IMR-90 (cell line): Measurements from ENCODE around the gene ATP5ME. TPM values are rescaled to one million over a fixed set of nuclear protein-coding genes. Genes with fewer than 3 reads are reported as not detected.
A peak's percentile ranks its signal among the peaks of the same experiment; 100 is the strongest.

Source experiments
- ATAC-seq: fragments of 200-7000 bp; cut with Tn5 transposase; 2 replicates; pipeline ENCODE4 v1.9.1; 2020; ENCODE audit warnings: low read depth, mild to moderate bottlenecking, moderate library complexity
- BruUV-seq: library from RNA; stranded (reverse); fragments of 400-500 nt; replicated peaks from 2 replicates; lab custom pipeline; 2021; lab: Mats Ljungman, UMichigan
- CTCF ChIA-PET: fragments of 300-600 bp; formaldehyde crosslinking; extraction: SDS; loops from one replicate; lab custom pipeline; 2021; ENCODE audit warnings: antibody characterized with exemption; lab: Yijun Ruan, JAX
- POLR2A ChIA-PET: fragments of 300-600 bp; sonication (Branson Sonifier 250); formaldehyde crosslinking; loops from one replicate; lab custom pipeline; 2022; ENCODE audit warnings: antibody characterized with exemption; ENCODE audit not compliant: unreplicated experiment; lab: Charles Lee
- DNase-seq: peaks from one replicate; pipeline ENCODE4 v3.0.0; 2013
- H2AFZ ChIP-seq: replicated peaks from 2 replicates; pipeline ENCODE3; 2013; ENCODE audit warnings: low read length, mild to moderate bottlenecking; ENCODE audit not compliant: poor library complexity
- H2AK5ac ChIP-seq: 2 replicates; pipeline ENCODE4 v1.6.1; 2013; ENCODE audit warnings: low read depth, low read length, inconsistent platforms
- H2AK9ac ChIP-seq: replicated peaks from 2 replicates; pipeline ENCODE3; 2013; ENCODE audit warnings: mild to moderate bottlenecking, low read depth, low read length, moderate library complexity; ENCODE audit not compliant: poor library complexity
- H2BK120ac ChIP-seq: 2 replicates; pipeline ENCODE4 v1.6.1; 2013; ENCODE audit warnings: low read depth, low read length, inconsistent platforms
- H2BK15ac ChIP-seq: 3 replicates; pipeline ENCODE4 v1.6.1; 2013; ENCODE audit warnings: low read depth, low read length, inconsistent platforms
- H2BK20ac ChIP-seq: 2 replicates; pipeline ENCODE4 v1.6.1; 2013; ENCODE audit warnings: low read depth, mild to moderate bottlenecking, inconsistent platforms, low read length, moderate library complexity
- H2BK5ac ChIP-seq: 2 replicates; pipeline ENCODE4 v1.6.1; 2013; ENCODE audit warnings: mild to moderate bottlenecking, low read depth, low read length, inconsistent platforms; ENCODE audit not compliant: poor library complexity, severe bottlenecking
- H3K14ac ChIP-seq: replicated peaks from 2 replicates; pipeline ENCODE4 v1.6.1; 2013; ENCODE audit warnings: low read depth, low read length, inconsistent platforms
- H3K18ac ChIP-seq: 2 replicates; pipeline ENCODE4 v1.6.1; 2013; ENCODE audit warnings: low read depth, low read length, control low read depth
- H3K23ac ChIP-seq: 2 replicates; pipeline ENCODE4 v1.6.1; 2013; ENCODE audit warnings: low read depth, low read length, inconsistent platforms
- H3K27ac ChIP-seq: 2 replicates; pipeline ENCODE4 v1.5.1; 2013; ENCODE audit warnings: mild to moderate bottlenecking, control low read depth, low read length; ENCODE audit not compliant: insufficient read depth
- H3K27me3 ChIP-seq: 2 replicates; pipeline ENCODE4 v1.6.1; 2013; ENCODE audit warnings: low read length; ENCODE audit not compliant: control insufficient read depth, insufficient read depth
- H3K36me3 ChIP-seq: 2 replicates; pipeline ENCODE4 v1.6.1; 2013; ENCODE audit warnings: low read length, mixed read lengths; ENCODE audit not compliant: control insufficient read depth, insufficient read depth
- H3K4ac ChIP-seq: 2 replicates; pipeline ENCODE4 v1.6.1; 2013; ENCODE audit warnings: low read depth, low read length, inconsistent platforms
- H3K4me1 ChIP-seq: 2 replicates; pipeline ENCODE4 v1.6.1; 2013; ENCODE audit warnings: low read length, mixed read lengths; ENCODE audit not compliant: control insufficient read depth, insufficient read depth
- H3K4me2 ChIP-seq: 2 replicates; pipeline ENCODE4 v1.6.1; 2013; ENCODE audit warnings: low read depth, mild to moderate bottlenecking, control low read depth, low read length, moderate library complexity
- H3K4me3 ChIP-seq: 2 replicates; pipeline ENCODE4 v1.5.1; 2013; ENCODE audit warnings: low read depth, mild to moderate bottlenecking, control low read depth, low read length, moderate library complexity; ENCODE audit not compliant: insufficient read depth
- H3K56ac ChIP-seq: 2 replicates; pipeline ENCODE4 v1.6.1; 2013; ENCODE audit warnings: low read length, inconsistent platforms; ENCODE audit not compliant: insufficient read depth; ENCODE audit errors: extremely low read depth
- H3K79me1 ChIP-seq, 2 experiments: 2 replicates each; pipeline ENCODE4 v1.6.1; 2013; ENCODE audit warnings: low read length in 2 of 2, inconsistent platforms in 1 of 2, low read depth in 1 of 2
- H3K9ac ChIP-seq: 2 replicates; pipeline ENCODE4 v1.6.1; 2013; ENCODE audit warnings: low read depth, low read length, control low read depth
- H3K9me1 ChIP-seq: 2 replicates; pipeline ENCODE4 v1.6.1; 2013; ENCODE audit warnings: low read length, inconsistent platforms; ENCODE audit not compliant: insufficient read depth
- H3K9me3 ChIP-seq: 2 replicates; pipeline ENCODE4 v1.6.1; 2013; ENCODE audit warnings: low read length; ENCODE audit not compliant: control insufficient read depth, insufficient read depth
- H4K20me1 ChIP-seq: 2 replicates; pipeline ENCODE4 v1.6.1; 2013; ENCODE audit warnings: low read length, inconsistent platforms; ENCODE audit not compliant: insufficient read depth
- H4K5ac ChIP-seq: 2 replicates; pipeline ENCODE4 v1.6.1; 2013; ENCODE audit warnings: mild to moderate bottlenecking, low read depth, low read length, control low read depth
- H4K8ac ChIP-seq, 2 experiments: 2 replicates each; pipeline ENCODE4 v1.6.1; 2013; ENCODE audit warnings: low read depth in 2 of 2, low read length in 2 of 2, control low read depth in 1 of 2, inconsistent platforms in 1 of 2
- H4K91ac ChIP-seq: 2 replicates; pipeline ENCODE4 v1.6.1; 2013; ENCODE audit warnings: low read depth, low read length, inconsistent platforms; ENCODE audit not compliant: insufficient read depth
- FOS ChIP-seq: fragments of 150-350 bp; IDR thresholded peaks from 2 replicates; pipeline ENCODE4 v1.6.1; 2016; ENCODE audit warnings: low read depth, low read length
- MAZ ChIP-seq: IDR thresholded peaks from 2 replicates; pipeline ENCODE4 v1.6.1; 2012; ENCODE audit warnings: low read depth, mild to moderate bottlenecking, low read length, improper control_type of control experiment, moderate library complexity, borderline replicate concordance
- POLR2A ChIP-seq: IDR thresholded peaks from 2 replicates; pipeline ENCODE4 v1.6.1; 2012; ENCODE audit warnings: mild to moderate bottlenecking, low read depth, low read length
- RAD21 ChIP-seq: IDR thresholded peaks from 2 replicates; pipeline ENCODE4 v1.6.1; 2012; ENCODE audit warnings: low read length, improper control_type of control experiment
- RFX5 ChIP-seq: IDR thresholded peaks from 2 replicates; pipeline ENCODE4 v1.8.0; 2012; ENCODE audit warnings: low read depth, mild to moderate bottlenecking, low read length, moderate library complexity
- WGBS, 2 experiments: methylation state at CpG; one replicate each; pipeline versions ENCODE4 v1.1.5 to v1.1.7; 2013; ENCODE audit warnings: missing lambda C conversion rate in 2 of 2; ENCODE audit not compliant: insufficient read length in 1 of 2; ENCODE audit errors: extremely low coverage in 2 of 2; 5-methylcytosine and 5-hydroxymethylcytosine counted together
- dilution Hi-C: fragments of 300-500 bp; cut with HindIII; formaldehyde crosslinking; loops from one replicate; pipeline ENCODE4 v1.14.3; 2018; ENCODE audit warnings: low sequenced_read_pairs; ENCODE audit not compliant: unreplicated experiment
- in situ Hi-C: fragments of 300-500 bp; cut with MboI; formaldehyde crosslinking; loops from 3 replicates; pipeline ENCODE4 v1.14.3; 2019; ENCODE audit warnings: low sequenced_read_pairs, inconsistent platforms, mixed read lengths
- intact Hi-C: fragments of 100-400 bp; cut with micrococcal nuclease; formaldehyde crosslinking; loops from 2 replicates; pipeline ENCODE4 v1.10.0; 2022
- polyA plus RNA-seq, 3 experiments: library from polyadenylated mRNA; depleted of rRNA; stranded (reverse); fragments of >200 nt; gene quantifications; 2 replicates each; pipeline ENCODE4 v1.2.3, GENCODE V29; 2012; ENCODE audit warnings: low replicate concordance in 1 of 3
- total RNA-seq: library from RNA; depleted of rRNA; stranded (reverse); fragments of >200 nt; gene quantifications from 2 replicates; pipeline ENCODE4 v1.2.3, GENCODE V29; 2012

Gene ATP5ME
- total and polyA plus RNA-seq, 2 of the 4 experiments (the other 2 are of a cell fraction): 39.3 to 603 TPM

- H3K4me3 ChIP-seq: no peak overlapping the region
- no peak overlapping the region for H3K27ac ChIP-seq
- 81% methylated on average over 3 of the region's 8 CpGs; no CpG with 5 or more reads in 1 of the 2 experiments for WGBS, 2 experiments
- no peak overlapping the region for H3K23ac ChIP-seq
- ATAC-seq (no peak), DNase-seq (no peak)
- H4K20me1 ChIP-seq: no peaks in the 10 kb centered on the region
- no peak overlapping the region for H4K5ac ChIP-seq
- dilution Hi-C loops (no loop called here), intact Hi-C loops (no loop called here), in situ Hi-C loops (no loop called here)
- H3K4me2 ChIP-seq: no peak overlapping the region
- no peak for TF ChIP-seq RFX5
- no peak for TF ChIP-seq MAZ
- TF ChIP-seq FOS: no peak
- no peak for TF ChIP-seq RAD21
- TF ChIP-seq POLR2A: no peak
- no peak overlapping the region for H3K56ac ChIP-seq
- H2AFZ ChIP-seq: peak overlapping the region; percentile 72
- H3K9me1 ChIP-seq: peaks cover 9% of the 10 kb centered on the region
- no peak overlapping the region for H2AK9ac ChIP-seq
- H3K9me3 ChIP-seq: no peaks in the 10 kb centered on the region
- H3K18ac ChIP-seq: no peak overlapping the region
- H3K36me3 ChIP-seq: no peaks in the 10 kb centered on the region
- peaks cover 13% of the 10 kb centered on the region for H3K27me3 ChIP-seq
- H2BK5ac ChIP-seq: no peak overlapping the region
- H2BK15ac ChIP-seq: no peak overlapping the region
- peaks cover 0 to 4% of the 10 kb centered on the region in 2 experiments; a peak in 1 of 4 replicates for H3K79me1 ChIP-seq
- no peak overlapping the region for H3K9ac ChIP-seq
- POLR2A ChIA-PET: no interaction called here
- H4K91ac ChIP-seq: no peak overlapping the region
- no TSS peak for BruUV-seq
- no peak overlapping the region for H2AK5ac ChIP-seq
- H3K4ac ChIP-seq: no peak overlapping the region
- no peak overlapping the region; a peak in 1 of 4 replicates for H4K8ac ChIP-seq
- H2BK20ac ChIP-seq: no peak overlapping the region
- no peak overlapping the region for H3K14ac ChIP-seq
- no peak overlapping the region for H2BK120ac ChIP-seq
- CTCF ChIA-PET: interaction anchor here (0.9 kb wide), 1 partner anchor 9 kb away, joined by 3 read pairs; no protein-coding TSS in a partner anchor
- peaks cover 12% of the 10 kb centered on the region for H3K4me1 ChIP-seq
Measured at GRCh38 chr4:689723-690122, 15.6 kb upstream of the ATP5ME start.
